Esophagus (tissue), 2 donors: ENCODE measurements around the gene GFOD1. TPM values are rescaled to one million over a fixed set of nuclear protein-coding genes. Genes with fewer than 3 reads are reported as not detected.
"Not testable (repeated sequence)": the region's sequence is repeated elsewhere in the genome, so short reads cannot be mapped to it uniquely, and the experiment has no call there.

Experiments
- H3K27ac ChIP-seq, 2 donors: one replicate each; pipeline ENCODE4 v1.5.1; 2013; ENCODE audit warnings: low read depth in 2 of 2, mild to moderate bottlenecking in 2 of 2, inconsistent platforms in 1 of 2, low read length in 1 of 2, moderate library complexity in 1 of 2
- H3K27me3 ChIP-seq, 2 donors: one replicate each; pipeline ENCODE4 v1.6.1; 2013; ENCODE audit warnings: low read length in 2 of 2, control low read depth in 1 of 2, mild to moderate bottlenecking in 1 of 2; ENCODE audit not compliant: insufficient read depth in 2 of 2, control insufficient read depth in 1 of 2
- H3K36me3 ChIP-seq, 2 donors: one replicate each; pipeline ENCODE4 v1.6.1; 2013; ENCODE audit warnings: low read length in 1 of 2; ENCODE audit not compliant: control insufficient read depth in 2 of 2, insufficient read depth in 2 of 2
- H3K4me1 ChIP-seq, 2 donors: one replicate each; pipeline ENCODE4 v1.6.1; 2013; ENCODE audit warnings: low read length in 1 of 2; ENCODE audit not compliant: control insufficient read depth in 2 of 2, insufficient read depth in 2 of 2
- H3K4me3 ChIP-seq, 2 donors: one replicate each; pipeline ENCODE4 v1.5.1; 2013; ENCODE audit warnings: low read length in 2 of 2, mild to moderate bottlenecking in 2 of 2, low read depth in 1 of 2, moderate library complexity in 1 of 2
- H3K9me3 ChIP-seq, 2 donors: one replicate each; pipeline ENCODE4 v1.6.1; 2013; ENCODE audit warnings: mild to moderate bottlenecking in 2 of 2, low read depth in 1 of 2, low read length in 1 of 2, moderate library complexity in 1 of 2; ENCODE audit not compliant: control insufficient read depth in 2 of 2, insufficient read depth in 1 of 2
- WGBS, 2 donors: extraction: QIAGEN DNeasy Blood & Tissue Kit; methylation state at CpG; one replicate each; pipeline ENCODE4 v1.1.7; 2013; 5-methylcytosine and 5-hydroxymethylcytosine counted together
- polyA plus RNA-seq, 2 donors: library from polyadenylated mRNA; stranded (reverse); fragments of 200-250 nt; gene quantifications; one replicate each; pipeline ENCODE4 v1.2.3, GENCODE V29; 2013
- donor health status: healthy with polysubstance abuse.
- donor health status: Bipolar disorder and iron deficiency.

GFOD1 gene
- polyA plus RNA-seq, 2 donors = 4.2 to 6.8 TPM

GRCh38 chr6:13396241-13396792, 91.1 kb downstream of the GFOD1 start:
- Histone ChIP-seq H3K27ac (peak overlapping the region; percentile 6 to 26), H3K4me3 (no peak overlapping the region), H3K4me1 (peaks cover 0 to 4% of the 10 kb centered on the region in 2 donors), H3K27me3 (no peaks in the 10 kb centered on the region), H3K9me3 (no peaks in the 10 kb centered on the region), H3K36me3 (no peaks in the 10 kb centered on the region)
- 85 to 91% methylated on average over 3 of the region's 3 CpGs for WGBS, 2 donors

DNA sequence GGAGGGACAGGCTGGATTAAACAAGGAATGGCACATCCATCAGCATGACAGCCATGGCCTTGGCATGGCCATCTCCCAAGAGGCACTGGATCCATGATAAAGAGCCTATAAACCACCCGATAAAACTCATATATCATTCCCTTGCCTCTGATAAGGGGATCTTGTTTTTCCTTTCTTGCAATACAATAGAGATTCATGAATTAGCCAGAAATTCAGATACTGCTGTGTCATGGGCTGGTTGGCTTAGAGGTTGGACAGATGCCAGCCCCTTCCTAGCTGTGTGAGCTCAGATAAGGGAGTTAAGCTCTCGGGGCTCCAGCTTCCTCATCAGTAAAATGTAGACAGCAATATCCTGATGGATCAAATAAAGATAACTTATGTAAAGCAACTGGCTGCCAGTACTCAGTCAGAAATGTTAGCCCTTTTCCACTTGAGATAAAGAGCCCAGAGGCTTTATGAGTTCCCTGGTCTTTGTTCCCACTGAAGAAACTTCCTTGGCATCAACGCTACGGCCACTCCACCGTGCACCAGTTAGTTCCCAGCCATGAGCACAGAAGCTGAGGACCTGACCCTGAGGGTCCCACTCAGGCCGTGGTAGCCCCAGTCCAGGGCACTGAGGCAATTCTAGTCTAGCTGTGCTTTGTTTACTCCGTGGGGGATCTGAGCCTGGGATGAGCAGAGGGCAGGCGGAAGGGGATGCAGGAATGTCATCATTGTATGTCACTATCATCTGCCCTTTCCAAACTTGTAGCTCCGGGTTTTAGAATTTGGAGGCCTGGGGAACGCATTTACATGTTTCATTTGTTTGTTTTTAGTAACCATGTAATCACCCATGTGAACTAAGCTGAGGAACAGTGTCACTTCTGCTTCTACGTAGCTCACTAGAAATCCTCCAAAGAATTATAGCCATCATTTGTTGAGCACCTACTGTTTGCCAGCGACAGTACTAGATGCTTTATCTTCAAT, 91.8 kb downstream of the GFOD1 start:
- H3K4me3 ChIP-seq = no peak overlapping the region
- 49 to 59% methylated on average over 12 of the region's 12 CpGs for WGBS, 2 donors
- peak overlapping the region in 1 of 2 donors; percentile 71 for H3K27ac ChIP-seq

GRCh38 chr6:13392462-13392861, 94.9 kb downstream of the GFOD1 start:
- Histone ChIP-seq H3K4me1 (peaks cover 0 to 3% of the 10 kb centered on the region in 2 donors), H3K36me3 (no peaks in the 10 kb centered on the region), H3K9me3 (no peaks in the 10 kb centered on the region), H3K27ac (no peak overlapping the region), H3K4me3 (no peak overlapping the region), H3K27me3 (no peaks in the 10 kb centered on the region)
- 63 to 73% methylated on average over 2 of the region's 2 CpGs for WGBS, 2 donors

More for the DNA sequence above, 91.8 kb downstream of the GFOD1 start:
- Histone ChIP-seq H3K4me1 (peaks cover 0 to 4% of the 10 kb centered on the region in 2 donors), H3K9me3 (no peaks in the 10 kb centered on the region), H3K27me3 (no peaks in the 10 kb centered on the region), H3K36me3 (no peaks in the 10 kb centered on the region)

DNA sequence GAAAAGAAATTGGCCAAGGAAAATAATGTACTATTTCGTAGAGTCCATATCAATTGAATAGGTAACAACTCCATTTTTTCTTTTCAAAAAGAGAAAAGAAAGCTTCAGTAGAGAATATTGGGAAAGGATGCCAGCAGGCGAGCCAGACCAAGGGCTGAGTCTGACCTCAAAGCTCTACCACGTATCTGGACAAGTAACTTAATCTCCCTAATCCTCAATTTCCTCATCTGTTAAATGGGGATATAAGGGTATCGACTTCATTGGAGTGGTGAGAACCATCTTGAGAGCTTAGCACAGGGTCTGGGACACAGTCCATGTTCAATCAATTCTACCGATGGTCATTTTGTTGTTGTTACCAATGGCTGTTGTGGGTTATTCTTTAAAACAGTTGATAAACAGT, 95.9 kb downstream of the GFOD1 start:
- 90% methylated on average over 5 of the region's 5 CpGs for WGBS, 2 donors
- H3K27me3 ChIP-seq = no peaks in the 10 kb centered on the region
- no peaks in the 10 kb centered on the region for H3K36me3 ChIP-seq
- H3K9me3 ChIP-seq = no peaks in the 10 kb centered on the region
- H3K27ac ChIP-seq = no peak overlapping the region
- no peak overlapping the region for H3K4me3 ChIP-seq
- H3K4me1 ChIP-seq = no peaks in the 10 kb centered on the region

DNA sequence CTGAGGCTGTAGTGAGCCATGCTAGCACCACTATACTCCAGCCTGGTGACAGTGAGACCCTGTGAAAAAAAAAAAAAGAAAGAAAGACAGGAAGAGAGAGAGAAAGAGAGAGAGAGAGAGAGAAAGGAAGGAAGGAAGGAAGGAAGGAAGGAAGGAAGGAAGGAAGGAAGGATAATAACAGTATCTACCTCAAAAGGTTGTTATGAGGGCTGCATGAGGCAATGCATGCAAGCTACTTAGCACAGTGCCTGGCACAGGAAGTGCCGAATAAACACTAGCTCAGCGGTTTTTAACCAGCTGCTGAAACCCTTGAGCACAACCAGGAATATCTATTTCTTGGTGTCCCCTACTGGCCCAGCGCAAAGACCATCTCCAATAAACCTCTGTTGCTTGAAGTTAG, 96.7 kb downstream of the GFOD1 start:
- H3K27me3 ChIP-seq = no peaks in the 10 kb centered on the region

DNA sequence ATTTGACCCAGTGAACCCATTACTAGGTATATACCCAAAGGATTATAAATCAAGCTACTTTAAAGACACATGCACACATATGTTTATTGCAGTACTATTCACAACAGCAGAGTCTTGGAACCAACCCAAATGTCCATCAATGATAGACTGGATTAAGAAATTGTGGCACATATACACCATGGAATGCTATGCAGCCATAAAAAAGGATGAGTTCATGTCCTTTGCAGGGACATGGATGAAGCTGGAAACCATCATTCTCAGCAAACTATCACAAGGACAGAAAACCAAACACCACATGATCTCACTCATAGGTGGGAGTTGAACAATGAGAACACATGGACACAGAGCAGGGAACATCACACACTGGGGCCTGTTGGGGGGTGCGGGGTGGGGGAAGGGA, 98.2 kb downstream of the GFOD1 start:
- H3K9me3 ChIP-seq, H3K36me3 ChIP-seq, H3K27ac ChIP-seq, H3K4me1 ChIP-seq, H3K27me3 ChIP-seq, H3K4me3 ChIP-seq: not testable (repeated sequence)
- 87 to 100% methylated on average over 1 of the region's 1 CpG for WGBS, 2 donors

More for the DNA sequence above, 96.7 kb downstream of the GFOD1 start:
- H3K9me3 ChIP-seq = no peaks in the 10 kb centered on the region
- 63 to 81% methylated on average over 3 of the region's 3 CpGs for WGBS, 2 donors
- peaks cover 0 to 3% of the 10 kb centered on the region in 2 donors for H3K4me1 ChIP-seq
- H3K36me3 ChIP-seq = peaks cover 0 to 3% of the 10 kb centered on the region in 2 donors
- H3K4me3 ChIP-seq = no peak overlapping the region
- H3K27ac ChIP-seq = no peak overlapping the region

GRCh38 chr6:13388769-13389168, 98.6 kb downstream of the GFOD1 start:
- 94% methylated on average over 1 of the region's 1 CpG; no CpG with 5 or more reads in 1 of the 2 donors for WGBS, 2 donors
- not testable (repeated sequence) for H3K9me3 ChIP-seq, H3K27ac ChIP-seq

GRCh38 chr6:13384966-13385365, 102.4 kb downstream of the GFOD1 start:
- 62 to 67% methylated on average over 5 of the region's 5 CpGs for whole genome bisulfite sequencing, 2 donors
- H3K4me3 ChIP-seq = no peak overlapping the region
- no peaks in the 10 kb centered on the region for H3K27me3 ChIP-seq
- no peaks in the 10 kb centered on the region for H3K9me3 ChIP-seq
- H3K36me3 ChIP-seq = peaks cover 0 to 3% of the 10 kb centered on the region in 2 donors
- H3K4me1 ChIP-seq = peaks cover 2 to 6% of the 10 kb centered on the region in 2 donors
- H3K27ac ChIP-seq = peak overlapping the region in 1 of 2 donors; percentile 22

More at GRCh38 chr6:13388769-13389168, 98.6 kb downstream of the GFOD1 start:
- not testable (repeated sequence) for H3K4me3 ChIP-seq, H3K27me3 ChIP-seq, H3K4me1 ChIP-seq, H3K36me3 ChIP-seq

- no peaks in the 10 kb centered on the region for H3K9me3 ChIP-seq
- H3K27ac ChIP-seq = no peak overlapping the region
- 88 to 92% methylated on average over 9 of the region's 9 CpGs for WGBS, 2 donors
- no peaks in the 10 kb centered on the region for H3K27me3 ChIP-seq
- peaks cover 0 to 3% of the 10 kb centered on the region in 2 donors for H3K36me3 ChIP-seq
- H3K4me1 ChIP-seq = peaks cover 2 to 6% of the 10 kb centered on the region in 2 donors
- no peak overlapping the region for H3K4me3 ChIP-seq
Observed at GRCh38 chr6:13384506-13384905, 102.9 kb downstream of the GFOD1 start.
